GM12874 (cell line): ENCODE results near the gene PDZK1IP1.

Source experiments
- TF ChIP-seq, protein P1 (sequence below): IDR thresholded peaks from 2 replicates; pipeline ENCODE4 v1.5.1; 2011; ENCODE audit warnings: low read depth, mild to moderate bottlenecking, control low read depth, low read length, moderate library complexity; ENCODE audit not compliant: insufficient read depth

PDZK1IP1 gene

GRCh38 chr1:47226839-47227215 is 37.0 kb upstream of the PDZK1IP1 start:
- TF ChIP-seq, protein P1, sequence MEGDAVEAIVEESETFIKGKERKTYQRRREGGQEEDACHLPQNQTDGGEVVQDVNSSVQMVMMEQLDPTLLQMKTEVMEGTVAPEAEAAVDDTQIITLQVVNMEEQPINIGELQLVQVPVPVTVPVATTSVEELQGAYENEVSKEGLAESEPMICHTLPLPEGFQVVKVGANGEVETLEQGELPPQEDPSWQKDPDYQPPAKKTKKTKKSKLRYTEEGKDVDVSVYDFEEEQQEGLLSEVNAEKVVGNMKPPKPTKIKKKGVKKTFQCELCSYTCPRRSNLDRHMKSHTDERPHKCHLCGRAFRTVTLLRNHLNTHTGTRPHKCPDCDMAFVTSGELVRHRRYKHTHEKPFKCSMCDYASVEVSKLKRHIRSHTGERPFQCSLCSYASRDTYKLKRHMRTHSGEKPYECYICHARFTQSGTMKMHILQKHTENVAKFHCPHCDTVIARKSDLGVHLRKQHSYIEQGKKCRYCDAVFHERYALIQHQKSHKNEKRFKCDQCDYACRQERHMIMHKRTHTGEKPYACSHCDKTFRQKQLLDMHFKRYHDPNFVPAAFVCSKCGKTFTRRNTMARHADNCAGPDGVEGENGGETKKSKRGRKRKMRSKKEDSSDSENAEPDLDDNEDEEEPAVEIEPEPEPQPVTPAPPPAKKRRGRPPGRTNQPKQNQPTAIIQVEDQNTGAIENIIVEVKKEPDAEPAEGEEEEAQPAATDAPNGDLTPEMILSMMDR, result no peak

GRCh38 chr1:47226121-47226838 is 36.4 kb upstream of the PDZK1IP1 start:
- TF ChIP-seq, protein P1, result no peak

DNA sequence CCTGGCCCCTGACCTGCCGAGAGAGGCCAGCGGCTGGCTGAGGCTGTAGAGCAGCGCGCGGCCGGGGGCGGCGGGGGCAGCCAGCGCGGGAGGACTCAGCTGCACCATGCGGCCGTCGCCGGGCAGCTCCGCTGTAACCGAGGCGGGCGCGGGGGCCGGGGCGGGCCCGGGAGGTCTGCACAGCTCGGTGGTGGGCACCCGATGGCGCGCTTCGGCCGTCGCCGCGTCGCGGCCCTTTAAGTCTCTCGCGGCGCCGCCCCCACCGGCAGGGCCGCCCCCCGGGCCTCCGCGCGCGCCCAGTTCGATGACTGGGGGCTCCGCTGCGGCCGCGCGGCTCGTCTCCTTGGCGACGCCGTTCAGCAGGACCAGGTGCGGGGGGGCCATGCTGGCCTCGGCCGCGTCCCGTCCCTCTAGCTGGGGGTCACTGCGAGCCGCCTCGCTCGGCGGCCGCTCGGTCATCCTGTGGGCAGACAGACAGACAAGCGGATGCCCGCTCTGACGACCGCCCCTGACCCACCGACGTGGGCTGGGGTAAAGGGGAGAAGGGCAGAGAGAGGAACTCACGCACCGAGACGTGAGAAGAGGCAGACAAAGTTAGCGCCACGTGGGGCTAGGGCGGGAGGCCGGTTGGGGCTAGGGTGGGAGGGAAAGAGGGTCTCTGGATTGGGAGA is 35.7 kb upstream of the PDZK1IP1 start:
- TF ChIP-seq, protein P1, result no peak

DNA sequence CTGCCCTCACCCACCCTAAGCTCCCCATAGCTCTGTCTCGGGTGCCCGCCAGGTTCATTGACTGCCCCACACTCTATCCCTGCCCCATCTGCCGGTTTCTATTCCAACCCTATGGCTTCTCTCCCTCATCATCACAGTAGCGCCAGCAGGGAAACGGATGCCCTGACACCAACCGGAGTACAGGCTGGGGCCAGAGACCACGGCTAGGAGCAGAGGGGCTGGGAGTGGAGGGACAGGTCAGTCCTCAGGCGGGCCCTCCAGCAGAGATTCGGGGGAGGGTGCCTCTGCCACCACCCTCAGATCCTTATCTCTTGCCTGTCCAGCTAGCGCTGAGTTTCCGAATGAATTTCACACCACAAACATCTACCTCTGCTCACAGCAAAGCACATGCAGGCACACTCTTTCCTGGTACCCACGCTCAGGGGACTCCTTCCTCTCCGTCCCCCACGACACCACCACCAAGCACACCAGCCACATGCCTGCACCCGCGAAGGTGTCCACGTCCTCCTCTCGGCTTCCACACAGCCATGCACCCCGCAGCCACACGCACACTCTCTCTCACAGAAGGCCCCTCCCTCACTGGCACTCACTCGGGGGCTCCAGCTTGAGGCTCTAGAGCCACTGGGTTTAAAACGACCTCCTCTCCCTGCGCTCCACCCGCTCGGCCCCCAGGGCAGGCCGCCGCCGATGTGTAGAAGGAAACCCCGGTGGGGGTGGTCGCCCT is 35.0 kb upstream of the PDZK1IP1 start:
- TF ChIP-seq, protein P1, result no peak

- TF ChIP-seq, protein P1, result no peak
Observed at GRCh38 chr1:47223921-47224675, 34.3 kb upstream of the PDZK1IP1 start.

- TF ChIP-seq, protein P1, result no peak
Observed at GRCh38 chr1:47223174-47223920, 33.5 kb upstream of the PDZK1IP1 start.
